Measurements from ENCODE around the gene CXCL16.
"Not testable (repeated sequence)": the region's sequence is repeated elsewhere in the genome, so short reads cannot be mapped to it uniquely, and the experiment has no call there.

Gene CXCL16

GRCh38 chr17:4721203-4722135 is 18.3 kb downstream of the CXCL16 start:
- no peak for DNase-seq (ENCODE audit: low read depth in 2 of 2)

GRCh38 chr17:4720787-4721186 is 18.9 kb downstream of the CXCL16 start:
- DNase-seq (ENCODE audit: low read depth in 2 of 2), result no peak

- no peak for DNase-seq (ENCODE audit: low read depth in 2 of 2)
Observed at GRCh38 chr17:4719684-4720221, 20.0 kb downstream of the CXCL16 start.

- DNase-seq (ENCODE audit: low read depth in 2 of 2), result no peak
Observed at GRCh38 chr17:4719146-4719545, 20.6 kb downstream of the CXCL16 start.

- DNase-seq (ENCODE audit: low read depth in 2 of 2), result no peak
Observed at GRCh38 chr17:4718276-4718675, 21.5 kb downstream of the CXCL16 start.

- DNase-seq (ENCODE audit: low read depth in 2 of 2), result no peak
Observed at GRCh38 chr17:4717791-4718190, 21.9 kb downstream of the CXCL16 start.

- no peak for DNase-seq (ENCODE audit: low read depth in 2 of 2)
Observed at GRCh38 chr17:4716081-4716480, 23.6 kb downstream of the CXCL16 start.

GRCh38 chr17:4715063-4715744 is 24.5 kb downstream of the CXCL16 start:
- DNase-seq (ENCODE audit: low read depth in 2 of 2), result no peak

GRCh38 chr17:4714340-4715062 is 25.2 kb downstream of the CXCL16 start:
- DNase-seq (ENCODE audit: low read depth in 2 of 2), result not testable (repeated sequence)

- DNase-seq (ENCODE audit: low read depth in 2 of 2), result no peak
Observed at GRCh38 chr17:4712526-4712925, 27.2 kb downstream of the CXCL16 start.

- DNase-seq (ENCODE audit: low read depth in 2 of 2), result no peak
Observed at GRCh38 chr17:4711661-4712181, 28.0 kb downstream of the CXCL16 start.

- no peak for DNase-seq (ENCODE audit: low read depth in 2 of 2)
Observed at GRCh38 chr17:4710693-4711634, 28.8 kb downstream of the CXCL16 start.

GRCh38 chr17:4709794-4710692 is 29.7 kb downstream of the CXCL16 start, which contains the start of gene ARRB2:
Gene ARRB2, plus strand, starts transcription at chr17:4710632. Its CDS starts 90 bp downstream, at chr17:4710722.
- DNase-seq (ENCODE audit: low read depth in 2 of 2), result peak; percentile 97

- no peak for DNase-seq (ENCODE audit: low read depth in 2 of 2)
Observed at GRCh38 chr17:4708436-4708835, 31.3 kb downstream of the CXCL16 start.

GRCh38 chr17:4706121-4706520 is 33.6 kb downstream of the CXCL16 start:
- DNase-seq (ENCODE audit: low read depth in 2 of 2), result no peak

- no peak for DNase-seq (ENCODE audit: low read depth in 2 of 2)
Observed at GRCh38 chr17:4704991-4705390, 34.7 kb downstream of the CXCL16 start.

GRCh38 chr17:4704574-4704907 is 35.2 kb downstream of the CXCL16 start:
- not testable (repeated sequence) for DNase-seq (ENCODE audit: low read depth in 2 of 2)

- no peak for DNase-seq (ENCODE audit: low read depth in 2 of 2)
Observed at GRCh38 chr17:4703330-4703691, 36.4 kb downstream of the CXCL16 start.

- no peak for DNase-seq (ENCODE audit: low read depth in 2 of 2)
Observed at GRCh38 chr17:4701116-4701515, 38.6 kb downstream of the CXCL16 start.

Measured in fibroblast of skin of left quadriceps (primary cell).